Mesenteric fat pad (tissue), 1 donor: ENCODE results near the gene ARMC8. TPM values are rescaled to one million over a fixed set of nuclear protein-coding genes. Genes with fewer than 3 reads are reported as not detected.

Experiments
- DNase-seq: peaks from one replicate; pipeline ENCODE4 v3.0.0-alpha.2; 2020; ENCODE audit warnings: low spot score
- total RNA-seq: library from RNA; stranded (reverse); fragmentation: NEBNext Ultra II Directional; extraction: Animal tissue kit (Norgen Biotek cat#: 25700); gene quantifications from one replicate; pipeline ENCODE4 v1.2.1, GENCODE V29; 2021
- donor health status: DM: yes; HTN: yes; CAD: no.

Gene ARMC8
- total RNA-seq, 1 donor from 2014 or later: 102 TPM

DNA sequence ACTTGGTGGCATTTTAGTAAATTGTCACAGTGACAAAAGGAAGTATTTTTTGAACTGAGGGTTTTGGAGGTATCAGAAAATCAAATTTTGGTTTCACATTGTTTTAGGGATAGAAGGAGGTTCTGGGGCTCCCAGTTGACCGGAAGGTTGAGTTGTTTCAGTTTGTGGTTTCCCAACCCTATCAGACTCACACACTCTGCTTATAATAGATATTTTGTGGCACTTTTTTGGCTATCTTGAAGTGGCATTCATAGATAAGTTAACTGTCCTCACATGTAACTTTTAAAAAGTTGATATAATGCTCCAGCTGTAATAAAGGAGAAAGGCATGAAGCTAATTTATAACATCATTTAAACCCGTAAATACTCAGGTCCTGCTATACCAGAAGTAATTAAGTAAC, 12.8 kb downstream of the ARMC8 start:
- DNase-seq: no peak

DNA sequence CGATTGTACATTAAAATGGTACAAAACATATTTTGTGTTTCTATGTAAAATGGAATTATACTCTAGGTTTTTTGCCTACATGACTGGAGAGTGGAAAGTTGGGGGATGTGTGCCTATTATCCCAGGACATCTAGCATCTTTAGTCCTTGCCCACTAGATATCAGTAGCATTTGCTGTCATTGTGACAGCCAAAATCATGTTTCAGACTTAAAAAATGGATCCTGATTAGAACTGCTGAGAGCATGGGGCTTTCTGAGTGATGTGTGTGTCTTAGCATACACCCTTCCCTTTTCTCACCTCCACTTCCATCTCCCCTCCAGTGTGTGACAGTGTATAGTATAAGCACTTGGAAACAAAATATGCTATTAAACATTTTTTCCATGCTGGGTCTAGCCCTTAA, 13.3 kb downstream of the ARMC8 start:
- no peak for DNase-seq

DNA sequence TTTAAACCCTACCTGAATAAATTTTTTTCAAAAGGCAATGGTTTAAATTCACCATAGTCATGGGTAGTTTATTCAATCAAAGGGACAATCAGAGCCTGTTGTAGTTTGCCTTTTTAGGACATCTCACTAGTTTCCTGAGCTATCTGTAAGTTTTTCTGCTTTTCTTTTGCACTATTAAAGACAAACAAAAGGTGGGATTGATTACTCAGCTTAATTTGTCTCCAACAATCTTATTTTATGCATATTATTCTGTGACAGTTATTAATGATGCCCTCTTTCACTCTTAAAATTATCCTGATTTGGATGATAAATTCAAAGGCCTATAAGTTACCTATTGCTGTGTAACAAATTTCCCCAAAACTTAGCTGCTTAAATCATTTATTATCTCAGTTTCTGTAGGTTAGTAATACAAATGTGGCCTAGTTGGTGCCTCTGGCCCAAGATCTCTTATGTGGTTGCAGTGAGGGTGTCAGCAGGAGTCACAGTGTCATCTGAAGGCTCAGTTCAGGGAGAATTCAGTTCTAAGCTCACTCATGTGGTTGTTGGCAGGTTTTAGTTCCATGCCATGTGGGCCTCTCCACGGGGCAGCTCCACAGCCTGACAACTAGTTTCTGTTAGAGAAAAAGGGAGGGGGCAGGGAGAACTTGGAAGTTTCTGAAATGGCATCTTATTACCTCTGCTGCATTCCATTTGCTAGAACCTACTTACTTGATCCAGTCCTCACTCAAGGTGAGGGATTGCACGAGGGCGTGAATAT, 16.0 kb downstream of the ARMC8 start:
- no peak for DNase-seq

DNA sequence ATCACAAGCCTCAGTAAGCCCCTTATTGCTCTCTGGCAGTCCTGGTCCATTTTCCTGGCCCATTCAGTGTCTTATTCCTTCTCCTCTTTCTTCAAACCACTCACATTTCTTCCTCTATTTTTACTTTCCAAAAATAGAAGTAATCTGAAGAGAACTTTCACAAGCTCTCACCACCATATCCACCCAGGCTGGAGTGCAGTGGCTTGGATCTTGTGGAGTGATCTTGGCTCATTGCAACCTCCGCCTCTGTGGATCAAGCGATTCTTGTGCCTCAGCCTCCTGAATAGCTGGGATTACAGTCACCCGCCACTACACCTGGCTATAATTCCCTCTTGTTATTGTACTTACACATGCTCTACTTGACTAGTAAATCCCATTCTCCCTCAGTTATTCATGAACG, 16.8 kb downstream of the ARMC8 start:
- DNase-seq: no peak

DNA sequence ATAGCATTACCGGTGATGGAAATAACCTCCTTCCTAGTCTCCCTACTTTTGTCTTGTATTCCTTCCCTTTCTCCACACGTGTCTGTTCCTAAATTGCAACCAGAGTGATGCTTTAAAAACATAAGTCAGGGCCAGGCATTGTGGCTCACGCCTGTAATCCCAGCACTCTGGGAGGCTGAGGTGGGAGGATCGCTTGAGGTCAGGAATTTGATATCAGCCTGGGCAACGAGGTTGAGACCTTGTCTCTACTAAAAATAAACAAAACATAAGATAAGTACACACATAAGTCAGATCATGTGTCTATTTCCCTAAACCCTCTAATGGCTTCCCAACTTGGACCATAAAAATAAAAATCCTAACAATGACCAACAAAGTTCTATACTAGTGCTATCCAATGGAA, 18.4 kb downstream of the ARMC8 start:
- no peak for DNase-seq

DNA sequence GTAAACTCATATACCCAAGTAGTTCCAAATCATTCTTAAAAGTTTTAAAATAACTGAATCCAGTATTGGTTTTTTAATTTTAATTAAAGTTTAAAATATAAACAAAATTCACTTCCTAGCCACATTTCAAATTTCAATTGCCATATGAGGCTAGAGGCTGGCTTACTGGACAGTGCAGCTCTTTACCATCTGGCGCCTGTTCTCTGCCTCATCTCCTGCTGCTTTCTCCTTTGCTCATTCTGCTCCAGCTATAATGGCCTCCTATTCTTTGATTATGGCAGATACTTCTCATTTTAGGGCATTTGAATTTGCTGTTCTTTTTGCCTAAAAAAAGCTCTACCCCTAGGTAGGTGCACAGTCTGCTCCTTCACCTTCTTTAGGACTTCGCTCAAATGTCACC, 19.1 kb downstream of the ARMC8 start:
- DNase-seq: no peak

DNA sequence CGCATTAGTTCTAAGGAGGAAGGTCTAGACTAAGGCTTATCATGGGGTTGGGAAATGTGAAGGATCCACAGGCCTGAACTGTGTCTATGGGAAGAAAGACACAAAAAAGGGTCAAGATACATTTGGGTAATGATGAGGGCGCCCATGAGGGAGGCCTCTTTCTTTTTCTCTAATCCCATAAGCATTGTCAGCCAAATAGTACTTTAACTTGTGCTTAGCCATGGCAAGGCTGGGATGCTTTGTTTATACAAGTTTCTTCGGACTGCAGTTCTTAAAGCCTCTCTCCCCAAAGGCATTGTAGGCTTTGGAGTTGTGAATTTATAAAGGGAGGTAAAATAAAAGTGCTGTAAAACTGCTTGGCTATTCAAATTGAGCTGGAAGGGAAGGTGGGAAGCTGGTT, 23.4 kb downstream of the ARMC8 start:
- DNase-seq: no peak

DNA sequence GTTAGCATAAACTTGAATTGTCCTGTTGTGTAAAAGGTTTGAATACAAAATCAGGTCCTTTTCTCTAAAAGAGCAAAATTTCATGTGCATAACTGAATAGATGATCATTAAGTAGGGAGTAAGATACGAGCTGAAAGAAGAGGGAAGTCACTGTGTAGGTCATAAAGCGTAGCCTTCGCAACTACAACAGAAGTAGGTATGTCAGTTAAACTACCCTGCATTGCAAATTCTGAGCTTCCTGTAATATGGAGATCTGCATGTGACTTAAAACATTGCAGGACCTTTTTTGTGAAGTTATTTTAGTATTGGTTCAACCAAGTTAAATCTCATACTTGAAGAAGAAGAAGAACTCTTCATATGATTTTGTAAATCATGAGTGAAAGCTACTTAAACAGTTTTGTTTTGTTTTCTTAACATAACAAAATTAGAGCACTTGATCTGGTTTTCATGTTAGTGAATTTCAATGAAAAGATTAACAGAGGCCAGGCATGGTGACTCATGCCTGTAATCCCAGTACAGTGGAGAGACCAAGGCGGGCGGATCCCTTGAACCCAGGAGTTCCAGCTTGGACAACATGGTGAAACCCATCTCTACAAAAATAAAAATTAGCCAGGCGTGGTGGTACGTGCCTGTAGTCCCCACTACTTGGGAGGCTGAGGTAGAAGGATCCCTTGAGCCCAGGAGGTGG, 26.4 kb downstream of the ARMC8 start:
- DNase-seq: no peak

DNA sequence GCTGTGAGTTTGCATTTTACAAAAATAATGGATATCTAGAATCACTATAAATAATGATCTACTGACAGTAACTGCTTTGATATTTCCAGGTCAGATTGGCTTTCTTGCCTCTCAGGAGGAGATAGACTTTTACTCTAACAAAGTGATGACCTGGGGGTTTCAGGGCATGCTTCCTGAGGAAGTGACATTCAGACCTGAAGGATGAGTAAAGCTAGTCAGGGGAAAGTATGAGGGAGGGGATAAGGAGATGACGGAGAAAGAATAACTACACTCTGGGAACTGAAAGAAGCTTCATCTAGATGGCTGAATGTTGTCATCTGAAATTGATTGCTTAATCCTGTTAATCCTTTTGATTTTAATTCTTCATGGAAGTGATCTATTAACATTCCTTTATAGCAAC, 32.2 kb downstream of the ARMC8 start:
- no peak for DNase-seq

DNA sequence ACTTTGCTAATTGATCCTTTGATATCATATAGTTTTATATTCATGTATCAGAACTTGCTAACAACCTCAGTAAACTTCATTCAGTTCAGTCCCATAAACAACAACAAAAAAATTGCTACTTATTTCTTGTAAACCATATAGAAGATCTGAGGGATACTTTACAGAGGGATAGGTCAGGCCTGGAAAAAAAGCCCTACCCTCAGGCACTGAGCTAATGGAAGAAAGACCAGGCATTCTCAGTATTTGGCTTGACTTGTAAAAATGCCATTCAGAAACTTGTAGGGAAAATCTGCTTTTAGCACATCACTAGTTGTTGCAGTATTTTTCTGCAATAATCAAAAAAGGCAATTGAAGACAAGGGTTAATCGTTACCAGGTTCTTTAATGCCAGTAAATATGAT, 33.1 kb downstream of the ARMC8 start:
- DNase-seq: no peak

DNA sequence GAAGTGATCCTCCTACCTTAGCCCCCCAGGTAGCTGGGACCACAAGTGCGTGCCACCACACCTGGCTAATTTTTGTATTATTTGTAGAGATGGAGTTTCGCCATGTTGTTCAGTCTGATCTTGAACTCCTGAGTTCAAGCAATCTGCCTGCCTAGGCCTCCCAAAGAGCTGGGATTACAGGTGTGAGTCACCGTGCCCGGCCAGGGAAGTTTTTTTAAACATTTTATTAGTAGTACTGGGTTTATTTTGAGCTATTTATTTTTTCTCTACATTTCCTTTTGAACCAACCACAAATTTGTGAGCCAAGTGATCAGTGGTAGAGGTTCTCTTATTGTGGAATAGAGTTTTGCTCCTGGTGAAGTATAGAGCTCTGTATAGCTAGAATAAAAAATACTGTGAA, 33.7 kb downstream of the ARMC8 start:
- no peak for DNase-seq

DNA sequence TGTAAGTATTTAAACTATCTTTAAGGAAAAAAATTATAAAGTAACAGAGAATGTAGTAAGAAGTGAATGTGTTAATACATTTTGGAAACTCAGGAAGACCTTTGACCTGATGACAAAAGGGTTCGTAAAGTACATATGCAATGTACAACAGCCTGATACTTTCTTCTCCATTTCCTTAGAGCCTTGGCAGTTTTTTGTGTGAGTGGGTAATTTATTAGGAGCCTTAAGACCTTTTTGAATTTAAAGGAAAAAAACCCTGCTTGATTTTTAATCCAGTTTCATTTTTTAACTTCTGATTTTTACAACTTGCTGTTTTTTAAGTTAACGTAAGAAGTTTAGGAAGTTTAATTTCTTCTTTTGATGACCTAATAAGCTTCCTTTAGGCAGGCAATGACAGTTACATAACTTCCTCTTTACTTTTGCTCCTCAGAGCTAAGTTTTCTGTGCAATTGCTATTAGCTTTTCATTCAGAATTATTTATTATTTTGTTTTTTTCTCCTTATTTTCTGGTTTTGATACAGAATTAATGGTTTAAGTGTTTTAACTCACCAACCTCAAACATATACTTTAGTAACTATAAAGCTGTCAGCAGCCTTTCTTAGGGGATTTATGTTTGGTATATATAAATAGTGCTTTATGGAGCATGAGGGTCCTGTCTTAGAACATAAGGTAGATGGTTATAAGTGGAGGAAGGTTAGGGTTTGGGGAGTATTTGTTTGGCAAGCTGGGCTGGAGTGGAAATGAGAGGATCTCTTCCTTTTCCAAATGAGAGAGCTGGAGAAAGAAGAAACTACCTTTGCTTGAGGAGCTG, 35.2 kb downstream of the ARMC8 start:
- no peak for DNase-seq

DNA sequence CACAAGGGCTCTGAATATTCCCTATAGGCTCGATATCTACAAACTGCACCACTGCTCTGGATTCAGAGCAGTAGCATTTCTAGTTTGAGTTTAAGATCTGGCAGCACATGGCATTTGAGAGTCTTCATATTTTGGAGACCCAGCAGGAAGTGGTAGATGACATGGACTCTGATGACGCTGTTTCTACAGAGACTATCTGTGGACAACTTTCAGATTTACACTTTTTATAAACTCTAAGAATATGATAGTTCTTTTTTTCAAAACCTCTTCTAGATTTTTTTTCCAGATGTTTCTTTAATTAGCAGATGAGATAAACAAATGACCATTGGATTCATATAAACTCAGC, 35.8 kb downstream of the ARMC8 start:
- DNase-seq: no peak

DNA sequence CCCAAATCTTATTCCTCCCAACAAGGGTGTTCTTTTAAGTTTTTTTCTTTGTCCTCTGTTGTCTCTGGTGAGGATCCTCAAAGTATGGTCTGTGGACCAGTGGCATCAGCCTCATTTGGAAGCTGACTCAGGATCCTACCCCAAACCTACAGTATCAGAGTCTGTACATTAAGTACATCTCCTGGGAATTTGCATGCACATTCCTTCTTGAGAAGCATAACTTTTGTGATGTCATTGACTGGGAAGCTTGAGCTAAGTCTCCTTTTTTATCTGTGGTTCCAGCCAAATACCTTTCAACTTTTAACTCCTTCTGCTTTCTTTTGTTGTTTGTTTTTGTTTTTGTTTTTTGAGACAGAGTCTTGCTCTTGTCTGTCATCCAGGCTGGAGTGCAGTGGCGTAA, 40.5 kb downstream of the ARMC8 start:
- DNase-seq: no peak

DNA sequence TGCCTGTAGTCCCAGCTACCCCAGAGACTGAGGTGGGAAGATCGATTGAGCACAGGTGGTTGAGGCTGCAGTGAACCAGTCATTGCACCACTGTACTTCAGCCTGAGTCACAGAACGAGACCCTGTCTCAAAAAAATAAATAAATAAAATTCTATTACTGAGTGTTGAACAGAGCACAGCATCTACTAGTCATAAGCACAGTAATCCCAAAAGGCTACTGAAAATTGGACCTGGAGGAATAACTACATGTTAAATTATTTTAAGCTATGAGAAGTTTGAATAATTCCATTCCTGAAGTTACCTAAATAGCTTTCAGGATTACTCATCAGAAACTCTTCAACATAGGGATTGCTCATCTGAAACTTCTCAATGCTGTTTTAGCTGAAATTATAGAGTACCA, 43.4 kb downstream of the ARMC8 start:
- DNase-seq: no peak

DNA sequence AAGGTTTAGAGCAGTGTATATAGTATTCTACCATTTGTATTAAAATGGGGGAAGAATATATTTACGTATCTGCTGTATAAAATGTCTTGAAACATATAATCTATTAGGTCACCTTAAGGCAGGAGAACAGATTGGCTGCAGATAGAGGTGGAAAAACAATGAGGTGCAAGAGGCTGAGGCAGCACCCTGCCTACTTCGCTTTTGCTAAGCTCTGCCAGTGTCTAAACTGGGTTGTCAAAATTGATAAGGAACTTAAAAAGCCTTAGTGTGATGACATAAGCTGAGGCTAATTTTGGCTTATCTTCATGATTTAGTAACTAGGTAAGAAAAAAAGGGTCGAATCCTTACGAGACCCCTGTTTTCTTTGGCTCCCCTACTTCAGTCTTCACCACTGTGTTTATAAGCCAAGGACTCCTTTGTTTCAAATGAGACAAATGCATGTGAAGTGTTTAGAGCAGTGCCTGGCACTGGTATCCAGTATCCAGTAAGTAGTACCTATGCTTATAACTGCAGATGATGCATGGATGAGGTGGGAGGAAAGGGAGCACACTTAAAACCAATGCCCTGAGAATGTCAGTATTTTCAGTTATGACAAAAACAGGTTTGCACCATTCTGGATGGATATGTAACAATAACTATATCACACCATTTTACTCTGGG, 45.7 kb downstream of the ARMC8 start:
- no peak for DNase-seq

DNA sequence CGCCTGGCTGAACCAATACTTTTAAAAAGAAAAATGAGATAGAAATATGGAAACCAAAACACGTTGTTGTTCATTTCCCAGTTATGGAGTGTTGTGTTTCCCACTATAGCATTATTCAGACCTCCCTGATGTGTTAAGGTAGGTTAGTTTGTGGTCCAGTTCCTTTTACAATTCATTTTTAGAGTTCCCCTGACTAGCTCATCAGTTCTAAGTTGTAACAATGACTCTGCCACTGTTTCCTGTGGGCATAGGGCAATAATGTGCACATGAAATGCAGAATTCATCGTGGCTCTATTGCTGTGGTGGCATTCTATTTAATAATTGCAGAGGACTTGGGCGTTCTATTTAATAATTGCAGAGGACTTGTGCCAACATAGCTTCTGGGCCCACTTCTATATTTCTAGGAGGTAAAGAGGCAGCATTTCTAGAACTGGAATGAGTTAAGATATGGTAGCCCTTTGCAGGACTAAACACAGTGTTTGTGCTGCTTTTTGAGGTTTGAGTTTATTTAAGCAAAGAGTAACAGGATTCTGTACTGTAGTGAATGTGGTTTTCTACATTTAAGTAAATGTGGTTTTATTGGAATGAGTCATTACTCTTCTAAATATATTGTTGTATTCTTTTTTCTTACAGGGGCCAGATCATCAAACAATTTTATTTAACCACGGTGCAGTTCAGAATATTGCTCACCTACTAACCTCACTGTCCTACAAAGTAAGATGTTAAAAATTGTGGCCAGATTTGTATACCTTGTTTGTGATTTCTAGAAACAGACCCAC, 47.5 kb downstream of the ARMC8 start:
- no peak for DNase-seq

DNA sequence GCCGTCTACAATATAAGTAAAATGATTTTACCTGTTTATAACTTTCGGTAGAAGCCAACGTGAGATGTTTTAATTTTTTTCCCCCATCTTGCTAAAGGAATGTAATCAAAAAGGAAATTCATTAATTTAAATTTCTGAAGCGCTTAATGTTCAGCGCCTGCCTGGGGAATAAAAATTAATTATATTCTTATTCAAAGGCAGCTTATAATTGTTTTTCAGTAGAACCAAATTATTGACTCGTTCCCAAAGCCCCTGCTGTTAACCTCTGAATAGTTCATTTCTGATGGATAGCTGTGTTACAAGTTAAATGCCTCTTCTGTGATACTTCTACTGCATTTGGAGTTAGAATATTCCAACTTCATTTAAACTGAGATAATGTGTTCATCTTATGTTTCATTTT, 51.6 kb downstream of the ARMC8 start:
- DNase-seq: no peak

DNA sequence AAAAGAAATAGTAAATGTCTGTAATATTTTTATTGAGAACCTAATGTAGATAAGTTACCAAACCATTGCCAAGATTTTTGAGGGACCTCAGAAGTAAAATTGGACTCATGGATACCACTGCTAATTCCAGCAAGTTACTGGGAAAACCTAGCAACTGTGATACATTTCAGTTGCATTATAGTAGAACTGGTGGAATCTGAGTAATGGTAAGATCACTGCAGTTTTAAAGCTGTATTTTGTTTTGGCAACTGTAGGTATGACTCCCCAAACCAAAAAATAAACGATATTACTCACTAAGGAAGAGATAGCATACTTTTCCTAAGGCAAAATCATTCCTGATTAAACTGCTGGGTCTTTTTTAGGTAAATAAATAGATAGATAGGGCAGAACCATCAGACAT, 54.0 kb downstream of the ARMC8 start:
- DNase-seq: no peak

DNA sequence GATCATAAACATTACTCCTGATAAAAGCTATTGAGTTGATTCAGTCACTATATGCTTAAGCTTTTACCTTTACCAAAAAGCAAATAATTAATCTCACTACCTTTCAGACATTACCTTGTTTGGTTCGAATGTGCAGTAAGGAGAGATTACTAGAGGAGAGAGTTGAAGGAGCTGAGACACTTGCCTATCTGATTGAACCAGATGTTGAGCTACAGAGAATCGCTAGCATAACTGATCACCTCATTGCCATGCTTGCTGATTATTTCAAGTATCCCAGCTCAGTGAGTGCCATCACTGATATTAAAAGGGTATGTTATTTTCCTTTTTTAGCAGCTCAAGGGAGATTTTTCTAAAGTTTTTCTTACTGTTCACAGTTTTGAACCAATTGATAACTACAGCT, 54.6 kb downstream of the ARMC8 start:
- DNase-seq: no peak

DNA sequence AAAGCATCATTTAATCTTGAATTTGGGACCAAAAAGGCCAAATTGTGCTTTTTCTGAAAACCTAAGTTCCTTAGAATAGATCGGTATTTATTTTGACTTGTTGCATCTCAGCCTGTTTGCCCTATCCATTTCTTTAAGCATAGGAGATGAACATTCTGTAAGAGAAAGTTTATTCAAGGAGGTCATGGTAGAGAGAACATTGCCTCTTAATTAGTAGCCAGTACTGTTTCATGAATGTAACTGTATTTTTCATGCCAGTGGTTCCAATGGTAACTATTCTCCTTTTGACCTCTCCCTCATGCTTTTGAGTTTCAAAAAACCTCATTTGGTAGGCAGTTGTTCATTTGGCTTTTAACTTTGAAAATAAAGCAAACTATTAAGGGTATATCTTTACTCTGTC, 55.4 kb downstream of the ARMC8 start:
- DNase-seq: no peak
